ENCODE data around the gene CCDC91. TPM values are rescaled to one million over a fixed set of nuclear protein-coding genes. Genes with fewer than 3 reads are reported as not detected.

CCDC91 gene
- total and polyA plus RNA-seq, 4 donors = 13.4 to 41.3 (median 23.3) TPM

- DNase-seq (no peak), ATAC-seq (ENCODE audit: insufficient read depth, low FRiP score) (peak; percentile 41)
- no peak overlapping the region for H3K4me3 ChIP-seq
- H3K9ac ChIP-seq (ENCODE audit: insufficient read depth in 1 of 2, low read length in 2 of 2) = no peak overlapping the region
- H3K27ac ChIP-seq (ENCODE audit: low read depth in 1 of 2, low read length in 1 of 2) = no peak overlapping the region
- peaks cover 0 to 9% (median 0%) of the 10 kb centered on the region in 5 donors for H3K4me1 ChIP-seq (ENCODE audit: control insufficient read depth in 5 of 5, insufficient read depth in 5 of 5, low read length in 5 of 5)
- peaks cover 0 to 3% (median 0%) of the 10 kb centered on the region in 4 donors for H3K36me3 ChIP-seq (ENCODE audit: control insufficient read depth in 4 of 4, insufficient read depth in 4 of 4, low read length in 4 of 4)
- TF ChIP-seq CTCF (IDR thresholded peaks at IDR 0.05; ENCODE audit: control extremely low read depth, extremely low read depth) = no peak
- H3K27me3 ChIP-seq (ENCODE audit: control insufficient read depth in 3 of 3, insufficient read depth in 3 of 3, low read length in 2 of 3) = no peaks in the 10 kb centered on the region
- no peaks in the 10 kb centered on the region for H3K9me3 ChIP-seq (ENCODE audit: control insufficient read depth in 4 of 4, insufficient read depth in 3 of 4, low read length in 3 of 4)
Measured at GRCh38 chr12:28497889-28498411, 307.7 kb downstream of the CCDC91 start.

- ATAC-seq (ENCODE audit: insufficient read depth, low FRiP score) (no peak), DNase-seq (peak in 2 of 3 donors; percentile 30 to 32)
- Histone ChIP-seq H3K9me3 (ENCODE audit: control insufficient read depth in 4 of 4, insufficient read depth in 3 of 4, low read length in 3 of 4) (no peaks in the 10 kb centered on the region), H3K27me3 (ENCODE audit: control insufficient read depth in 3 of 3, insufficient read depth in 3 of 3, low read length in 2 of 3) (no peaks in the 10 kb centered on the region), H3K9ac (ENCODE audit: insufficient read depth in 1 of 2, low read length in 2 of 2) (no peak overlapping the region), H3K36me3 (ENCODE audit: control insufficient read depth in 4 of 4, insufficient read depth in 4 of 4, low read length in 4 of 4) (peaks cover 0 to 3% (median 0%) of the 10 kb centered on the region in 4 donors), H3K27ac (ENCODE audit: low read depth in 1 of 2, low read length in 1 of 2) (no peak overlapping the region), H3K4me3 (no peak overlapping the region), H3K4me1 (ENCODE audit: control insufficient read depth in 5 of 5, insufficient read depth in 5 of 5, low read length in 5 of 5) (peaks cover 0 to 9% (median 0%) of the 10 kb centered on the region in 5 donors)
- no peak for TF ChIP-seq CTCF (IDR thresholded peaks at IDR 0.05; ENCODE audit: control extremely low read depth, extremely low read depth)
- WGBS, 2 donors = 81 to 92% methylated on average over 1 of the region's 1 CpG
Measured at GRCh38 chr12:28498850-28499249, 308.6 kb downstream of the CCDC91 start.

- H3K4me1 ChIP-seq (ENCODE audit: control insufficient read depth in 5 of 5, insufficient read depth in 5 of 5, low read length in 5 of 5) = peaks cover 0 to 9% (median 0%) of the 10 kb centered on the region in 5 donors
- H3K9ac ChIP-seq (ENCODE audit: insufficient read depth in 1 of 2, low read length in 2 of 2) = no peak overlapping the region
- H3K27ac ChIP-seq (ENCODE audit: low read depth in 1 of 2, low read length in 1 of 2) = no peak overlapping the region
- H3K9me3 ChIP-seq (ENCODE audit: control insufficient read depth in 4 of 4, insufficient read depth in 3 of 4, low read length in 3 of 4) = no peaks in the 10 kb centered on the region
- no peaks in the 10 kb centered on the region for H3K27me3 ChIP-seq (ENCODE audit: control insufficient read depth in 3 of 3, insufficient read depth in 3 of 3, low read length in 2 of 3)
- H3K36me3 ChIP-seq (ENCODE audit: control insufficient read depth in 4 of 4, insufficient read depth in 4 of 4, low read length in 4 of 4) = peaks cover 0 to 3% (median 0%) of the 10 kb centered on the region in 4 donors
- no peak for DNase-seq
- 77 to 100% methylated on average over 1 of the region's 1 CpG for WGBS, 2 donors
- no peak for ATAC-seq (ENCODE audit: insufficient read depth, low FRiP score)
- TF ChIP-seq CTCF (IDR thresholded peaks at IDR 0.05; ENCODE audit: control extremely low read depth, extremely low read depth) = no peak
- no peak overlapping the region for H3K4me3 ChIP-seq
Measured at GRCh38 chr12:28500373-28501024, 310.2 kb downstream of the CCDC91 start.
